Lung (tissue), 16 donors: ENCODE measurements around the gene NUDT17. TPM values are rescaled to one million over a fixed set of nuclear protein-coding genes. Genes with fewer than 3 reads are reported as not detected.

ENCODE experiments used
- ATAC-seq: fragments of 200-7000 bp; cut with Tn5 transposase; one replicate; pipeline ENCODE4 v1.9.1; 2020; ENCODE audit warnings: moderate number of reproducible peaks; ENCODE audit not compliant: insufficient read depth, low FRiP score
- DNase-seq, 3 donors: peaks; one replicate each; pipeline ENCODE4 v3.0.0-alpha.2; 2013 to 2017
- H3K27ac ChIP-seq, 2 donors: one replicate each; pipeline ENCODE4 v1.5.1; 2013; ENCODE audit warnings: mild to moderate bottlenecking in 2 of 2, moderate library complexity in 2 of 2, control low read depth in 1 of 2, inconsistent platforms in 1 of 2, low read depth in 1 of 2, low read length in 1 of 2
- H3K27me3 ChIP-seq, 3 donors: one replicate each; pipeline ENCODE4 v1.5.1; 2013; ENCODE audit warnings: low read length in 2 of 3; ENCODE audit not compliant: control insufficient read depth in 3 of 3, insufficient read depth in 3 of 3
- H3K36me3 ChIP-seq, 4 donors: one replicate each; pipeline ENCODE4 v1.5.1; 2013; ENCODE audit warnings: low read length in 4 of 4, mild to moderate bottlenecking in 1 of 4, moderate library complexity in 1 of 4; ENCODE audit not compliant: control insufficient read depth in 4 of 4, insufficient read depth in 4 of 4
- H3K4me1 ChIP-seq, 5 donors: one replicate each; pipeline ENCODE4 v1.5.1; 2013; ENCODE audit warnings: low read length in 5 of 5, mild to moderate bottlenecking in 2 of 5, moderate library complexity in 1 of 5; ENCODE audit not compliant: control insufficient read depth in 5 of 5, insufficient read depth in 5 of 5
- H3K4me3 ChIP-seq: one replicate; pipeline ENCODE4 v1.5.1; 2013; ENCODE audit warnings: mild to moderate bottlenecking, control low read depth, moderate library complexity
- H3K9ac ChIP-seq, 2 donors: one replicate each; pipeline ENCODE4 v1.5.1; 2013; ENCODE audit warnings: low read length in 2 of 2, control low read depth in 1 of 2; ENCODE audit not compliant: insufficient read depth in 1 of 2
- H3K9me3 ChIP-seq, 4 donors: one replicate each; pipeline ENCODE4 v1.5.1; 2013; ENCODE audit warnings: low read length in 3 of 4, mild to moderate bottlenecking in 1 of 4, moderate library complexity in 1 of 4; ENCODE audit not compliant: control insufficient read depth in 4 of 4, insufficient read depth in 3 of 4
- WGBS, 2 donors: extraction: QIAGEN DNeasy Blood & Tissue Kit; methylation state at CpG; one replicate each; pipeline ENCODE4 v1.1.7; 2013; 5-methylcytosine and 5-hydroxymethylcytosine counted together
- long read RNA-seq, 5 donors: transcript quantifications; one replicate each; lab custom pipeline, GENCODE V29; 2026
- polyA plus RNA-seq, 2 donors: library from polyadenylated mRNA; stranded (reverse); fragments of 200-250 nt; gene quantifications; one replicate each; pipeline ENCODE4 v1.2.1, GENCODE V29; 2013
- total RNA-seq, 2 donors: library from RNA; depleted of rRNA in 1 of 2; stranded (reverse); fragments of >200 nt in 1 of 2; gene quantifications; one replicate each; pipeline ENCODE4 v1.2.1, GENCODE V29; 2014 to 2021
- TF ChIP-seq, protein P1 (sequence below): IDR thresholded peaks from 2 replicates; pipeline ENCODE4 v1.5.1; 2012; ENCODE audit warnings: mild to moderate bottlenecking; ENCODE audit errors: control extremely low read depth, extremely low read depth
- donor health status: control.
- donor health status: control.
- donor health status: Bipolar disorder and iron deficiency.
- donor health status: healthy.
- donor health status: DM: yes; HTN: yes; CAD: no.

NUDT17 gene, protein sequence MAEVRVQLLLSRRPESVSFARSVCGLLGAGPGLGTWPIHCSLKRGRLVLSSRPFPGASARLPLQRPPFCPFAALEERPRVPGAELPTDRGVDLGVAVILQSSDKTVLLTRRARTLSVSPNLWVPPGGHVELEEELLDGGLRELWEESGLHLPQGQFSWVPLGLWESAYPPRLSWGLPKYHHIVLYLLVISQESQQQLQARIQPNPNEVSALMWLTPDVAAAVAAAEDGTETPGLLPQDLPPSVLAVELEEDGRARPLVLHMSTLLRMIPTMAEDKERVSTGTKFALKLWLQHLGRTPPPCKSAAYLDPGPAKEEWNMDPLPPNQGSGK
- total RNA-seq, result 1 to 10 TPM; 3.9 to 6.2 TPM
- polyA plus RNA-seq, result 1 to 10 TPM; 1.6 to 3.1 TPM
- long read RNA-seq, donor 1, result 0 reads
- long read RNA-seq, donor 2, partial matches to known transcripts, result 75 of 75 reads
- long read RNA-seq, donor 2, other reads (novel, unspliced or antisense), result 0 of 75 reads
- long read RNA-seq, donor 3, result 0 reads
- long read RNA-seq, donor 4, partial matches to known transcripts, result 0 of 1 reads
- long read RNA-seq, donor 4, other reads (novel, unspliced or antisense), result 0 of 1 reads
- long read RNA-seq, donor 5, result 0 reads

DNA sequence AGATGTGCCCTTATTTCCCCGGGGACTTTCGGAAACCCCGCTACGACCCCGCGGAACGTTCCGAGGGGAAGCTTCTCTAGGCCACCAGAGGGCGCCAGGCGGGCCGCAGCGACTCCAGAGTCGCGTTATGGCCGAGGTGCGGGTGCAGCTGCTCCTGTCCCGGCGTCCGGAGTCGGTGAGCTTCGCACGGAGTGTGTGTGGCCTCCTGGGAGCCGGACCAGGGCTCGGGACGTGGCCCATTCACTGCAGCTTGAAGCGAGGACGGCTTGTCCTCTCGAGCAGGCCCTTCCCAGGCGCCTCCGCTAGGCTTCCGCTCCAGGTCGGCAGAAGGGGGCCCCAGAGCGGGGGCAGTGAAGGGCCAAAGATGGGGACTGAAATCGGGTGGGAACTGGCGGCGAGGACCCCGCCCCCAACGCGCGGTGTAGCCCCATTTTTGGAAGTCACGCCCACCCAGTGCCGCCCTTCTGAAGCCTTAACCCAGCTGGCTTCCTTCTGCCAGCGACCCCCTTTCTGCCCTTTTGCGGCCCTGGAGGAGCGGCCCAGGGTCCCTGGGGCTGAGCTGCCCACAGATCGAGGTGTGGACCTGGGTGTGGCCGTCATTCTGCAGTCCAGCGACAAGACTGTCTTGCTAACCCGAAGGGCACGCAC, at the start of gene NUDT17:
Gene NUDT17, plus strand, starts transcription at position 117 of the 648 bp plus-strand sequence. Its CDS starts 11 bp downstream, at position 128.
- H3K27me3 ChIP-seq, result no peaks in the 10 kb centered on the region
- H3K4me1 ChIP-seq, result peaks cover 0 to 13% (median 0%) of the 10 kb centered on the region in 5 donors
- peak within 1 kb of the TSS; percentile 5 for H3K4me3 ChIP-seq
- H3K27ac ChIP-seq, result peak within 1 kb of the TSS; percentile 60 to 62
- 0 to 2% methylated on average over 47 to 50 of the region's 50 CpGs for WGBS, 2 donors
- ATAC-seq (peak; percentile 86), DNase-seq (peak; percentile 87 to 88 (median 87))
- H3K36me3 ChIP-seq, result peaks cover 21 to 41% (median 31%) of the 10 kb centered on the region in 4 donors
- TF ChIP-seq, protein P1, sequence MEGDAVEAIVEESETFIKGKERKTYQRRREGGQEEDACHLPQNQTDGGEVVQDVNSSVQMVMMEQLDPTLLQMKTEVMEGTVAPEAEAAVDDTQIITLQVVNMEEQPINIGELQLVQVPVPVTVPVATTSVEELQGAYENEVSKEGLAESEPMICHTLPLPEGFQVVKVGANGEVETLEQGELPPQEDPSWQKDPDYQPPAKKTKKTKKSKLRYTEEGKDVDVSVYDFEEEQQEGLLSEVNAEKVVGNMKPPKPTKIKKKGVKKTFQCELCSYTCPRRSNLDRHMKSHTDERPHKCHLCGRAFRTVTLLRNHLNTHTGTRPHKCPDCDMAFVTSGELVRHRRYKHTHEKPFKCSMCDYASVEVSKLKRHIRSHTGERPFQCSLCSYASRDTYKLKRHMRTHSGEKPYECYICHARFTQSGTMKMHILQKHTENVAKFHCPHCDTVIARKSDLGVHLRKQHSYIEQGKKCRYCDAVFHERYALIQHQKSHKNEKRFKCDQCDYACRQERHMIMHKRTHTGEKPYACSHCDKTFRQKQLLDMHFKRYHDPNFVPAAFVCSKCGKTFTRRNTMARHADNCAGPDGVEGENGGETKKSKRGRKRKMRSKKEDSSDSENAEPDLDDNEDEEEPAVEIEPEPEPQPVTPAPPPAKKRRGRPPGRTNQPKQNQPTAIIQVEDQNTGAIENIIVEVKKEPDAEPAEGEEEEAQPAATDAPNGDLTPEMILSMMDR, result peak; percentile 75
- peak within 1 kb of the TSS; percentile 37 to 57 for H3K9ac ChIP-seq
- H3K9me3 ChIP-seq, result no peaks in the 10 kb centered on the region

DNA sequence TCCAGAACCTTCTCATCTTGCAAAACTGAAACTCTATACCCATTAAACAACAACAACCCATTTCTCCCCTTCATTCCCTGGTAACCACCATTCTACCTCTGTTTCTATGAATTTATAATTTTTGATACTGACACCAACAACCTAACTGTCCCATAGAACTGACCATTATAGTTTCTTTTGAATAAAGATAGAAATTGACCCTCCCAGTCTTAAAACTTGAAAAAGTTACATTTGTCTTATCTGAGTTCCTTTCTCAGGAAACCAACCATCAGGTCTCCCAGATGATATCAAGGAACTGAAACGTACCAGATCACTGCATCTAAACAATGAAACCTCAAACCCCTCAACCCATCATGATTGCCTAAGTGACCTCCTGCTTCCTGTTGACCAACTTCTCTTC, 48.7 kb upstream of the NUDT17 start:
- Histone ChIP-seq H3K27ac (no peak overlapping the region), H3K36me3 (peaks cover 0 to 5% (median 2%) of the 10 kb centered on the region in 4 donors), H3K4me1 (peaks cover 0 to 7% (median 2%) of the 10 kb centered on the region in 5 donors), H3K9ac (no peak overlapping the region), H3K9me3 (peaks cover 0 to 6% (median 1%) of the 10 kb centered on the region in 4 donors), H3K27me3 (no peaks in the 10 kb centered on the region), H3K4me3 (no peak overlapping the region)
- 12 to 21% methylated on average over 1 of the region's 1 CpG for WGBS, 2 donors
- DNase-seq, result no peak
- ATAC-seq, result no peak
- TF ChIP-seq, protein P1, result no peak

DNA sequence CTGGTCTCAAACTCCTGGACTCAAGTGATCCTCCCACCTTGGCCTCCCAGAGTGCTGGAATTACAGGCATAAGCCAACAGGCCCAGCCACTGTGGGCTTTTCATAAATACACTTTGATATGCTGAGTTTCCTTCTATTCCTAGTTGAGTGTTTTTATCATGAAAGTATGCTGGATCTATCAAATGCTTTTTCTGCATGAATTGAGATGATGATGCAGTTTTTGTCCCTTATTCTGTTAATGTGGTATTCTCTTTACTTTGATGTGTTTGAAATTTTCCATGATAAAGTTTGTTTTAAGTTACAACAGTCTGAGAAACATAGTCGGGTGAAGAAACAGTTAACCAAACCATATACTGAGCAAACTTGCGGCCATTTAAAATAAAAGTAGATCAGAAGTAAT, 45.6 kb upstream of the NUDT17 start:
- 88% methylated on average over 2 of the region's 2 CpGs for WGBS, 2 donors
- Histone ChIP-seq H3K9me3 (peaks cover 0 to 6% (median 1%) of the 10 kb centered on the region in 4 donors), H3K27me3 (no peaks in the 10 kb centered on the region), H3K4me1 (peaks cover 0 to 11% (median 4%) of the 10 kb centered on the region in 5 donors), H3K27ac (no peak overlapping the region), H3K9ac (no peak overlapping the region), H3K4me3 (no peak overlapping the region), H3K36me3 (no peaks in the 10 kb centered on the region)
- peak in 1 of 3 donors; percentile 3 for DNase-seq
- TF ChIP-seq, protein P1, result no peak
- no peak for ATAC-seq
